Measurements from ENCODE around the gene RPUSD4.

RPUSD4 gene

DNA sequence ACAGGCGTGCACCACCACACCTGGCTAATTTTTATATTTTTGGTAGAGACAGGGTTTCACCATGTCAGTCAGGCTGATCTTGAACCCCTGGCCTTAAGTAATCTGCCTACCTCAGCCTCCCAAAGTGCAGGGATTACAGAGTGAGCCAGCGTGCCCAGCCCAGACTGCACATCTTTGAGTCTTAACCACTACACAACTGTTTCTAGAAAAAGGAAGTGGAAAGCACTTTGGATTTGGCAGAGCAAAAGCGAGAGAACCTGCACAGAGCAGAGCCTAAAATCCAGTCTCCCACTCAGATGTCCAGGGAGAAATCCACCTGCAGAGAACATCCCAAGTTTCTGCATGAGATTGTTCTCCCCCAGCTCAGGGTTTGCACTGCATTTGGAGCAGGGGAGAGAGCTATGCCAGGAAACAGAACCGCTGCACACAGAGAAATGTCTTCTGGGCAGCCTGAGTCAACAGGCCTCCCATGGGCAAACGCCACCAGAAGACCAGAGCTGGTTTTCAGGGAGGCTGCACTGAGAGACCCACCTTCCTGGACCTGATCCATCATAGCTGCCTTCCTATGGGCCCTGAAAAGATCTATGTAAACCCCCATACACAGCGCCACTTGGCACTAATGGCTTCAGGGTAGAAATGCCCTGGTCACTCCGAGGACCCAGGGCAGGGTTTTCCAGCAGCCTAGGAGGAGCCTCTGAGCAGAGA lies 54.0 kb downstream of the RPUSD4 start:
- DNase-seq (ENCODE audit: low read depth, low spot score): no peak

GRCh38 chr11:126156814-126157213 lies 54.6 kb downstream of the RPUSD4 start:
- DNase-seq (ENCODE audit: low read depth, low spot score): no peak

GRCh38 chr11:126155402-126156187 lies 55.9 kb downstream of the RPUSD4 start:
- no peak for DNase-seq (ENCODE audit: low read depth, low spot score)

- no peak for DNase-seq (ENCODE audit: low read depth, low spot score)
Measured at GRCh38 chr11:126154691-126155090, 56.8 kb downstream of the RPUSD4 start.

DNA sequence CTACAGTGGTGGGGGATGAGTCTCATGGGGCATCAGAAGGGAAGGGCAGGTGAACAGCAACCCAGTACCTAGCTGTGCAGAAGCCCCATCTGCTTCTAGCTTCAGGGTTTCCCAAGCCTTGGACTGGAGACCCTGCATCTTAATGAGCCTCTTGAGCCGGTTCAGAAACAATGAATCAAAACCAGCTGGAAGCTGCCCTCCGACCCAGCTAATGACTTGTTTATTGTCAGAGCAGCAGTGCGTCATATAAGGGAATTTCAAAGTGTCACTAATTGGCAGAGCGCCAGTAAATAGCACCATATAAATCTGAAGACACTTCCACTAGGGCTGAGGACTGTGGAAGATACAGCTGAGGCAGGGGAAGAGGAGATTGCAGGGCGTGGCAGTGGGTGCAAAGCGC lies 57.5 kb downstream of the RPUSD4 start:
- peak; percentile 62 for DNase-seq (ENCODE audit: low read depth, low spot score)

DNA sequence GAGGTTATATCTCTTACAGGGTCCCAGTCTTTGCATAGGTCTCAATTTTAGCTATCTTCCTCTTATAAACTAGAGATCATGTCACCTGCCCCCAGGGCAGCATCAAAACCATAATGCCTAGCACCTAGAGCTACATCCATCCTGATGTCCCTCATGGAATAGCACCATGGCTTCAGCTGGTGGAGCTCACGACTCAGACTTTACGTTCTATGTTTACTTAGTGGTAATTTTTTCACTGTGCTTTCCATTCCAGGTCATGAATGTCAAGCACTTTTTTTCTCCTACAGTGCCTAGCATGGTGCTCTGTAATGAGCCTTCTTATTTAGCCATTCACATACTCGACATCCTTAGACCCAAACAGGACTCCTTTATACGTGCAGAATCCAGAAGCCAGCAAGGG lies 58.4 kb downstream of the RPUSD4 start:
- no peak for DNase-seq (ENCODE audit: low read depth, low spot score)

- DNase-seq (ENCODE audit: low read depth, low spot score): no peak
Measured at GRCh38 chr11:126152586-126152985, 58.9 kb downstream of the RPUSD4 start.

DNA sequence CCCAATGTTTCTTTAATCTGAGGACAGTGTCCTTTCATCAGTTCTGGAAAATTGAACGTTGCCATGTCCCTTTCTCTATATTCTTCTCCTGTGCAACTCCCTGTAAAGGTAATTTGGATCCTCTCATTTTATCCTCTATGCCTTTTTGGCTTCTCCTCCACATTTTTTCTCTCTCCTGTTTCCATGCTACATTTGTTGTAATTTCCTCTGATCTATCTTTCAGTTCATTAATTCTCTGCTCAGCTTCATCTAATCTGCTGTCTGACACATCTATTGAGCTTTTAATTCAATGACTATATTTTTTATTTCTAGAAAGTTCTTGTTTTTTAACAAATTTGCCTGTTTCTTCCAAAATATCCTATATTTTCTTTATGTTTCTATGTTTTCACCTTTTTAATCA lies 59.3 kb downstream of the RPUSD4 start:
- DNase-seq (ENCODE audit: low read depth, low spot score): no peak

Measured in ELF-1 (cell line).